Mesothelial cell of epicardium (in vitro differentiated cells): ENCODE measurements around the gene TBC1D22A. TPM values are rescaled to one million over a fixed set of nuclear protein-coding genes. Genes with fewer than 3 reads are reported as not detected.

ENCODE experiments used
- DNase-seq, 2 experiments: peaks; one replicate each; pipeline ENCODE4 v3.0.0; 2021; ENCODE audit warnings: low spot score in 2 of 2; ENCODE audit not compliant: unreplicated experiment in 2 of 2
- H3K27ac Mint-ChIP-seq: 2 replicates; pipeline ENCODE4 v1.8.0; 2021; ENCODE audit warnings: mixed read lengths
- H3K27me3 Mint-ChIP-seq: 2 replicates; pipeline ENCODE4 v1.8.0; 2021; ENCODE audit warnings: low read depth, mixed read lengths
- H3K36me3 Mint-ChIP-seq: 2 replicates; pipeline ENCODE4 v1.8.0; 2021; ENCODE audit warnings: mixed read lengths
- H3K4me1 Mint-ChIP-seq: 2 replicates; pipeline ENCODE4 v1.8.0; 2021; ENCODE audit warnings: mixed read lengths
- H3K4me3 Mint-ChIP-seq: 2 replicates; pipeline ENCODE4 v1.8.0; 2021; ENCODE audit warnings: mild to moderate bottlenecking, moderate library complexity, mixed read lengths
- H3K9me3 Mint-ChIP-seq: 2 replicates; pipeline ENCODE4 v1.8.0; 2021; ENCODE audit warnings: mixed read lengths
- total RNA-seq: library from RNA; stranded (reverse); gene quantifications from 3 replicates; pipeline ENCODE4 v1.2.1, GENCODE V29; 2021
- TF ChIP-seq, protein P1 (sequence below): fragments of 200-600 bp; sonication (generic); IDR thresholded peaks from one replicate; pipeline ENCODE4 v1.5.0; 2021; ENCODE audit warnings: antibody characterized with exemption; ENCODE audit not compliant: unreplicated experiment

Gene TBC1D22A
- total RNA-seq, 1 donor from 2014 or later, result 26.6 TPM

DNA sequence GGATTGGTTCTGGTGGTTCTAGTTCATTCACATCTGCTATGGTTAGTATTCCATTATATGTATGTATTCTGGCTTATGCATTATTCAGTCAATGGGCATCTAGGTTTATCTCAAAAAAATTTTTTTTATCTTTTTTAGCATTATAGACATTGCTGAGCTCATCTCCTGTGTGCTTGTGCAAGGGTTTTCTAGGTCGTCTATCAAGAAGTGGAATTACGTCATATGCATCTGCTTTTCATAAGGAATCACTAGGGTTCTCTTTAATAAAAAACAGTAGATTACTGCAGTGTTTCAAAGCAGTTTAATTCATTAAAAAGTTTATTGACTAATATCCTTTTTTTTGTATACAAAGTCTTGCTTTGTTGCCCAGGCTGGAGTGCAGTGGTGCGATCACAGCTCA is 21.3 kb downstream of the TBC1D22A start:
- Mint-ChIP-seq H3K27ac (no peak overlapping the region), H3K4me1 (no peaks in the 10 kb centered on the region)
- DNase-seq, result no peak

DNA sequence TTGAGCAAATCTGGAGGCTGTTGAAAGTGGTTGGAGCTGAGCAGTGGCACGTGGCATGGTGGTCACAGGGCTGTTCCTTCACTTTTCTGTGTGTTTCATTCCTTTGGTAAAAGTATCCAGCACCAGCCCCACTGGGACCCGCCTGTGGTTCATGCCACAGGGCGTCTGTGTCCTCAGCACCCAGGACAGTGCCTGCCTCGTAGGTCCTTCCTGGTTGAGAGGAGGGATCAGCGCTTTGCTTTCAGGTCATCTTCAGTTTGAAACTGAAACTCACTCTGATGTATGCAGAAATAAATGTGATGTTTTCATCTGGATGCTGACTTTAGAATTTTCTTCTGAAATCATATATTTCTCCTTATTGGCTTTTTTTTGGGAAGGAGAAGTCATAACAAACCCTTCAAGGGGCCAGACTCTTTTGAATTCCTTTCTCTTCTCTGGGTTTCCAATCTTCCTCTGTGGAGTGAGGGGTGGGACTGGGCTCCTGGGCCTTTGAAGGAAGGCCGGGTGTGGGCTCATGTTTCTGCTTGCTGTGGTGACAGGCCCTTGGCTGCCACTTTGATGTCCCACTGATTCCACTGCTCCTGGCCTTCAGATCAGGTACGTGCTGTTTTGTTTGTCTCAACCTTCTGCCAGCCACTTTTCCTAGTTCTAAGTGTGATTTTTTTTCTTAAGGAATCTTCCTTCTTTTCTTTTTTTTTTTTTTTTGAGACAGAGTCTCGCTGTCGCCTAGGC is 26.2 kb downstream of the TBC1D22A start:
- H3K27ac Mint-ChIP-seq, result no peak overlapping the region
- H3K9me3 Mint-ChIP-seq, result peaks cover 4% of the 10 kb centered on the region
- peaks cover 9% of the 10 kb centered on the region for H3K36me3 Mint-ChIP-seq
- H3K27me3 Mint-ChIP-seq, result no peaks in the 10 kb centered on the region
- TF ChIP-seq, protein P1, sequence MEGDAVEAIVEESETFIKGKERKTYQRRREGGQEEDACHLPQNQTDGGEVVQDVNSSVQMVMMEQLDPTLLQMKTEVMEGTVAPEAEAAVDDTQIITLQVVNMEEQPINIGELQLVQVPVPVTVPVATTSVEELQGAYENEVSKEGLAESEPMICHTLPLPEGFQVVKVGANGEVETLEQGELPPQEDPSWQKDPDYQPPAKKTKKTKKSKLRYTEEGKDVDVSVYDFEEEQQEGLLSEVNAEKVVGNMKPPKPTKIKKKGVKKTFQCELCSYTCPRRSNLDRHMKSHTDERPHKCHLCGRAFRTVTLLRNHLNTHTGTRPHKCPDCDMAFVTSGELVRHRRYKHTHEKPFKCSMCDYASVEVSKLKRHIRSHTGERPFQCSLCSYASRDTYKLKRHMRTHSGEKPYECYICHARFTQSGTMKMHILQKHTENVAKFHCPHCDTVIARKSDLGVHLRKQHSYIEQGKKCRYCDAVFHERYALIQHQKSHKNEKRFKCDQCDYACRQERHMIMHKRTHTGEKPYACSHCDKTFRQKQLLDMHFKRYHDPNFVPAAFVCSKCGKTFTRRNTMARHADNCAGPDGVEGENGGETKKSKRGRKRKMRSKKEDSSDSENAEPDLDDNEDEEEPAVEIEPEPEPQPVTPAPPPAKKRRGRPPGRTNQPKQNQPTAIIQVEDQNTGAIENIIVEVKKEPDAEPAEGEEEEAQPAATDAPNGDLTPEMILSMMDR, result no peak
- no peaks in the 10 kb centered on the region for H3K4me1 Mint-ChIP-seq
- no peak for DNase-seq
- H3K4me3 Mint-ChIP-seq, result no peak overlapping the region

More for the DNA sequence above, 21.3 kb downstream of the TBC1D22A start:
- Mint-ChIP-seq H3K9me3 (peaks cover 4% of the 10 kb centered on the region), H3K4me3 (no peak overlapping the region), H3K27me3 (no peaks in the 10 kb centered on the region), H3K36me3 (peaks cover 9% of the 10 kb centered on the region)
- TF ChIP-seq, protein P1, result no peak

DNA sequence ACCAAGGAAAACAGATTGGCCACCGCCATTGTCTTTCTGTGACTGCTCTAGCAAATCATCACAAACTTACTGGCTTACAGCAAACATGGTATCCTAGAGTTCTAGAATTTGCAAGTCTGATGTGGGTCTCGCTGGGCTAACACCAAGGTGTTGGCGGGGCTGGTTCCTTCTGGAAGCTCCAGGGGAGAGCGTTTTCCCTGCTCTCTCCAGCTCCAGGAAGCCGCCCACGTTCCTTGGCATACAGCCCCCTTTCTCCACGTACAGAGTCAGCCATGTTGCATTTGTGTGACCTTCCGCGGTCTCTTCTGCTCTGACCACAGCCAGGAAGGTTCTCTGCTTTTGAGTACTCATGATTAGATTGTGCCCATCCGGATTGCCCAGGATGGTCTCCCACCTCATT is 27.5 kb downstream of the TBC1D22A start:
- no peaks in the 10 kb centered on the region for H3K4me1 Mint-ChIP-seq
- H3K9me3 Mint-ChIP-seq, result peaks cover 4% of the 10 kb centered on the region
- H3K4me3 Mint-ChIP-seq, result no peak overlapping the region
- no peak for DNase-seq
- H3K27me3 Mint-ChIP-seq, result no peaks in the 10 kb centered on the region
- no peak overlapping the region for H3K27ac Mint-ChIP-seq
- H3K36me3 Mint-ChIP-seq, result peaks cover 9% of the 10 kb centered on the region
- TF ChIP-seq, protein P1, result no peak

DNA sequence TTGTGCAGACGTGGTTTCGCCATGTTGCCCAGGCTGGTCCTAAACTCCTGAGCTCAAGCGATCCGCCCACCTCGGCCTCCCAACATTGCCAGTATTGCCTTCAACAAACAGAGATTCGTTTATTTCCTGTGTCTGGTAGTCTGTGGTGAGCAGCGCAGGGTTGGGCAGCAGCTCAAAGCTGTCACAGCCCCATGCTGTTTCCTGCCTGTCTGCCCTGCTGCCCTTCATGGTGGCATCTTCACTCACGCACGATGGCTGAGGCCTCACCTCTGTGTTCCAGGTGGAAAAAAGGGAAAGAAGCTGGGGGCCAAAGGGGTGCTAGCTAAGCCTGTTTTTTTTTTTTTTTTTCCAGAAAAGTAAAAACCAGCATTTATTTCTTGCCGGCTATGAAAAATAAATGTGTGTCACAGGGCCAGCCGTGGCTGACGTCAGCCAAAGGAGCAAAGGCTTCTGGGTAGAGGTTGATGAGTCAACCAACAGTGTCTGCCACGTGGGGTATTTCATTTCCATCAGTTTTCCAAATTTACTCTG is 28.8 kb downstream of the TBC1D22A start:
- Mint-ChIP-seq H3K4me3 (no peak overlapping the region), H3K27ac (no peak overlapping the region)

DNA sequence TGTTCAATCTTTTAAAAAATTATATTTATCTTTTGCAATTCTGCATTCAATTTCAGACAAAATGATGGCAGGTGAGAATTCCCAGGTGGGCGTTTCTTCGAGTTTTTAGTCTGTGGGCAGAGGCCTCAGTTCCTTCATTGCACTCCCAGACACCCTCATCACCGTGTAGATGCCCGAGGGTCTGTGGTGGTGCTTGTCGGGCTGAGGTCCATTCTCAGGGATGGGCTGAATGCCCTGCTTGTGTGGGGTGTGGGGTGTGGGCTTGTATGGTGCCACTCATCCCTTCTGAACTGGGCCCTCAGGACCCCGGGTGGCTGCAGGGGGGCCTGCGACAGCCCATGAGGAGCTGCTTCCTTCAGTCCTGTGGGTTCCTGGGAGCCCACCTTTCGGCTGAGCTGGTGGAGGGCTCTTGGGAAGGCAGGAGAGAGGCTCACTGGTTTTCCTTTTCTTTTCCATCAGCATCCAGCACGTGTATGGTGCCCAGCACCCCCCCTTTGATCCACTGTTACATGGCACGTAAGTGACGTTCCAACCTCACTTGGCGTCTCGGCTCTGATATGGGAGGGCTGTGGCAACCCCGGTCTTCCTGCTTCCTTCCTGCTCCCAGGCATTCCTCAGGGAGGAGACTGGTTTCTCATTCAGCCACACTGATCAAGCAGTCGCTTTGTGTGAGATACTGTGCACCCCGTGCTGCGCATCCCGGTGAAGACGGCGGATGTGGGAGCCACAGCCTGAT is 29.8 kb downstream of the TBC1D22A start:
- Mint-ChIP-seq H3K27me3 (no peaks in the 10 kb centered on the region), H3K36me3 (peaks cover 4% of the 10 kb centered on the region), H3K27ac (no peak overlapping the region), H3K4me1 (no peaks in the 10 kb centered on the region), H3K4me3 (no peak overlapping the region), H3K9me3 (no peaks in the 10 kb centered on the region)
- TF ChIP-seq, protein P1, result no peak
- no peak for DNase-seq

More for the DNA sequence above, 28.8 kb downstream of the TBC1D22A start:
- Mint-ChIP-seq H3K27me3 (no peaks in the 10 kb centered on the region), H3K4me1 (no peaks in the 10 kb centered on the region), H3K9me3 (peaks cover 4% of the 10 kb centered on the region), H3K36me3 (peaks cover 9% of the 10 kb centered on the region)
- TF ChIP-seq, protein P1, result no peak
- DNase-seq, result no peak
